Heart left ventricle (tissue), 16 donors: Measurements from ENCODE around the gene GTF2F2. TPM values are rescaled to one million over a fixed set of nuclear protein-coding genes. Genes with fewer than 3 reads are reported as not detected.

Experiments used
- ATAC-seq, 4 donors: fragments of 200-7000 bp; cut with Tn5 transposase; one replicate each; pipeline ENCODE4 v1.9.1; 2020 to 2022; ENCODE audit warnings: moderate library complexity in 4 of 4, mild to moderate bottlenecking in 3 of 4, moderate number of reproducible peaks in 1 of 4
- DNase-seq, 5 donors: peaks; one replicate each; pipeline ENCODE4 v3.0.0-alpha.2; 2020
- H3K27ac ChIP-seq, 12 donors: fragments of 200-600 bp; sonication (generic) in 4 of 12; one replicate each; pipeline versions ENCODE4 v1.5.0 to v1.8.0; 2016 to 2022; ENCODE audit warnings: mild to moderate bottlenecking in 2 of 12
- H3K27me3 ChIP-seq, 9 donors: fragments of 200-600 bp; sonication (generic) in 2 of 9; one replicate each; pipeline versions ENCODE4 v1.5.1 to v1.8.0; 2016 to 2022; ENCODE audit warnings: mild to moderate bottlenecking in 3 of 9
- H3K36me3 ChIP-seq, 9 donors: fragments of 200-600 bp; sonication (generic) in 2 of 9; one replicate each; pipeline versions ENCODE4 v1.5.0 to v1.8.0; 2018 to 2022; ENCODE audit warnings: mild to moderate bottlenecking in 2 of 9
- H3K4me1 ChIP-seq, 12 donors: fragments of 200-600 bp; sonication (generic) in 4 of 12; one replicate each; pipeline versions ENCODE4 v1.5.0 to v1.8.0; 2016 to 2022; ENCODE audit warnings: mild to moderate bottlenecking in 3 of 12
- H3K4me3 ChIP-seq, 12 donors: fragments of 200-600 bp; sonication (generic) in 4 of 12; one replicate each; pipeline versions ENCODE4 v1.5.0 to v1.8.0; 2017 to 2022; ENCODE audit warnings: mild to moderate bottlenecking in 9 of 12, moderate library complexity in 4 of 12
- H3K9me3 ChIP-seq, 12 donors: fragments of 200-600 bp; sonication (generic) in 4 of 12; one replicate each; pipeline versions ENCODE4 v1.5.0 to v1.8.0; 2016 to 2022; ENCODE audit warnings: mild to moderate bottlenecking in 1 of 12
- CTCF ChIP-seq, 12 donors: fragments of 200-600 bp; sonication (generic) in 4 of 12; IDR thresholded peaks; one replicate each; pipeline versions ENCODE4 v1.5.0 to v1.8.0; 2018 to 2022; ENCODE audit warnings: antibody characterized with exemption in 12 of 12, mild to moderate bottlenecking in 5 of 12
- POLR2A ChIP-seq, 2 donors: fragments of 450-650 bp; IDR thresholded peaks; one replicate each; pipeline ENCODE4 v1.6.1; 2017; ENCODE audit warnings: antibody characterized with exemption in 2 of 2, mild to moderate bottlenecking in 2 of 2, moderate library complexity in 2 of 2
- WGBS, 4 donors: extraction: QIAGEN DNeasy Blood & Tissue Kit in 2 of 4; methylation state at CpG; one replicate each; pipeline versions ENCODE4 v1.1.5 to v1.1.7; 2013 to 2018; 5-methylcytosine and 5-hydroxymethylcytosine counted together
- intact Hi-C, 10 donors: fragments of 100-400 bp; cut with DNase I; formaldehyde crosslinking; loops; one replicate each; pipeline versions ENCODE4 v1.11.1 to v1.14.2; 2022
- polyA plus RNA-seq, 2 donors: library from polyadenylated mRNA; stranded (reverse); fragments of 200-250 nt; gene quantifications; one replicate each; pipeline ENCODE4 v1.2.3, GENCODE V29; 2013
- total RNA-seq, 9 donors: library from RNA; depleted of rRNA in 2 of 9; stranded (reverse); fragments of >200 nt in 2 of 9; fragmentation: NEBNext Ultra II Directional in 3 of 9; extraction: Animal tissue kit (Norgen Biotek cat#: 25700) in 3 of 9; gene quantifications; one replicate each; pipeline versions ENCODE4 v1.1.0 to v1.2.4, GENCODE V29; 2016 to 2023
- donor health status: ischemic (EF 13 %, LVEDD 7.1; RV severe dilation, severe dysfunction).
- donor health status: healthy with polysubstance abuse.
- donor health status: DM: no; HTN: yes; CAD: no.
- donor health status: DM: no; HTN: no; CAD: no.
- donor health status: ischemic (EF 25% LVEDD 6.9; RV normal size, moderate dysfunction).
- donor health status: ischemic (EF 25% LVEDD 5.7; RV mildly dilated, moderate dysfunction).
- donor health status: healthy.
- donor health status: DM: yes; HTN: yes; CAD: no.
- donor health status: ischemic (EF 35%, LVEDD 5.7; RV mildly dilated, moderate dysfunction).
- donor health status: nonischemic (EF 11% LVEDD 7.7; RV severe dilation, severe dysfunction).
- donor health status: DM: yes; HTN: yes; CAD: no.
- donor health status: PGD.
- donor health status: ischemic (EF 29% LVEDD 5.4; RV normal size, mild dysfunction).
- donor health status: nonischemic (EF 23%, LVEDD 6.1; RV moderate dilation, normal function).

GTF2F2 gene
- total and polyA plus RNA-seq, 11 donors, result 17.7 to 25.4 (median 21.6) TPM

- Histone ChIP-seq H3K27me3 (no peaks in the 10 kb centered on the region), H3K27ac (no peak overlapping the region), H3K4me1 (no peaks in the 10 kb centered on the region), H3K9me3 (no peaks in the 10 kb centered on the region), H3K36me3 (peaks cover 0 to 36% (median 8%) of the 10 kb centered on the region in 9 donors), H3K4me3 (no peak overlapping the region)
- TF ChIP-seq CTCF (IDR thresholded peaks at IDR 0.05), result no peak
- no peak for TF ChIP-seq POLR2A (IDR thresholded peaks at IDR 0.05)
- intact Hi-C loops, result no loop called here
- ATAC-seq (no peak), DNase-seq (no peak)
- WGBS, 4 donors, result 89 to 96% (median 93%) methylated on average over 5 of the region's 5 CpGs
Measured at GRCh38 chr13:45267215-45267614, 146.9 kb downstream of the GTF2F2 start.

- Histone ChIP-seq H3K4me3 (no peak overlapping the region), H3K36me3 (peaks cover 0 to 40% (median 8%) of the 10 kb centered on the region in 9 donors), H3K27me3 (no peaks in the 10 kb centered on the region), H3K27ac (no peak overlapping the region), H3K9me3 (no peaks in the 10 kb centered on the region), H3K4me1 (no peaks in the 10 kb centered on the region)
- no peak for DNase-seq
- no peak for TF ChIP-seq CTCF (IDR thresholded peaks at IDR 0.05)
- TF ChIP-seq POLR2A (IDR thresholded peaks at IDR 0.05), result no peak
- WGBS, 4 donors, result 82 to 93% (median 87%) methylated on average over 2 of the region's 2 CpGs
- intact Hi-C loops, result no loop called here
- no peak for ATAC-seq
Measured at GRCh38 chr13:45269204-45269603, 148.9 kb downstream of the GTF2F2 start.

- DNase-seq (no peak), ATAC-seq (no peak)
- Histone ChIP-seq H3K27me3 (no peaks in the 10 kb centered on the region), H3K4me3 (no peak overlapping the region), H3K9me3 (no peaks in the 10 kb centered on the region), H3K4me1 (peaks cover 0 to 10% (median 3%) of the 10 kb centered on the region in 12 donors), H3K36me3 (peaks cover 0 to 10% (median 0%) of the 10 kb centered on the region in 9 donors), H3K27ac (peak overlapping the region in 1 of 12 donors; percentile 35)
- 92 to 95% (median 93%) methylated on average over 3 of the region's 3 CpGs for WGBS, 4 donors
- TF ChIP-seq POLR2A (IDR thresholded peaks at IDR 0.05) (no peak), CTCF (IDR thresholded peaks at IDR 0.05) (no peak)
- intact Hi-C loops, result no loop called here
Measured at GRCh38 chr13:45276913-45277312, 156.6 kb downstream of the GTF2F2 start.

GRCh38 chr13:45278096-45278645, 157.9 kb downstream of the GTF2F2 start:
- 49 to 61% (median 53%) methylated on average over 3 of the region's 3 CpGs for WGBS, 4 donors
- no peak overlapping the region for H3K27ac ChIP-seq
- H3K4me1 ChIP-seq, result peaks cover 0 to 10% (median 3%) of the 10 kb centered on the region in 12 donors
- peaks cover 0 to 10% (median 0%) of the 10 kb centered on the region in 9 donors for H3K36me3 ChIP-seq
- no peaks in the 10 kb centered on the region for H3K9me3 ChIP-seq
- ATAC-seq (no peak), DNase-seq (no peak)
- H3K27me3 ChIP-seq, result no peaks in the 10 kb centered on the region
- no peak for TF ChIP-seq CTCF (IDR thresholded peaks at IDR 0.05)
- no peak for TF ChIP-seq POLR2A (IDR thresholded peaks at IDR 0.05)
- H3K4me3 ChIP-seq, result no peak overlapping the region
- intact Hi-C loops, result no loop called here
